CD4-positive, alpha-beta T cell treated with Interleukin-12 subunit alpha and Interleukin-12 subunit beta, for 1 hour (primary cell): ENCODE results near the gene UNC79.

Experiments used
- DNase-seq: peaks from one replicate; pipeline ENCODE4 v3.0.0-alpha.2; 2020

The UNC79 gene

DNA sequence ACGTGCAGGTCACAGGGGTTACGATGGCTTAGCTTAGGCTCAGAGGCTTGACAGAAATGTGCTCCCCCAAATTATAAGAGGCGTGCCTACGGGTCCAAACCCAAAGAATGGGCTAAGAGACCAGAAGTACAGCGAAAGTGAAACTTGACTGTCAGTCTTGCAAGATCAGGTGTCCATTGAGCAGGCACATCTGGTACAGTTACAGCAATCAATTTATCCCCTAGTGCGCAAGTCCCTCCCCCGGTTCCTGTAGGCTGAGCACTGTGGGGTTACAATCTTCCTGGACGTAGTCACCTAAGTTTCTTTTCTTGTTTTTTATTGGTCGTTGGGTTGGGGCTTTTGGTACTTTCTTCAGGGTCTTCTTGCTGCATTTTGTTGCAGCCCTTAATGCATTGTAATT lies 134.2 kb downstream of the UNC79 start:
- DNase-seq: no peak

DNA sequence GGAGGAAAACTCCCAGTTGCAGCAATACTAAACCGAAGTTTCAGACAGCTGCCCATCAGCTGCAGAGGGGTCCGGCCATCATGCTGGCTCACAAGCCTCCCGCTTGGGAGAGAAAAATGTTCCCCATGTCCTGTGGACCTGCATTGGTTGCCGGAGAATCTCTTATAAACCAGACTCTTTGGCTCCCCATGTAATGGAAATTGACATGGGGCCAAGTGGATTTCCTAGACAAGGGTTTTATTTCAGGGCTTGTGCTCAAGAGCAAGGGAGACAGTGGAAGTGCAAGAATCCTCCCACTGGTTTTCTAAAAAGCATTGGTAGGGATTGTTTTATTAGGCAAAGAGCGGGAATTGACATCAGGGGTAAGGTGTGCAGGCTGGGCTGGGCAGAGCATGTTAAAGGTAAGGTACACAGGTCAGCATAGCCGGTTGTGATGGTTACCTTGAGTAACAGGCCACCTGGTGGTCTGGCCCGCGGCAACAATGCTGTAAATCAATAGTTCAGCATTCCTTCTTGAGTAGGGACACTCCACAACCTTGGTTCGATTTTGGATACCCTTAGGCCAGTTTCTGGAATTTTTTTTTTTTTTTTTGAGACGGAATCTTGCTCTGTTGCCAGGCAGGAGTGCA lies 135.4 kb downstream of the UNC79 start:
- no peak for DNase-seq

DNA sequence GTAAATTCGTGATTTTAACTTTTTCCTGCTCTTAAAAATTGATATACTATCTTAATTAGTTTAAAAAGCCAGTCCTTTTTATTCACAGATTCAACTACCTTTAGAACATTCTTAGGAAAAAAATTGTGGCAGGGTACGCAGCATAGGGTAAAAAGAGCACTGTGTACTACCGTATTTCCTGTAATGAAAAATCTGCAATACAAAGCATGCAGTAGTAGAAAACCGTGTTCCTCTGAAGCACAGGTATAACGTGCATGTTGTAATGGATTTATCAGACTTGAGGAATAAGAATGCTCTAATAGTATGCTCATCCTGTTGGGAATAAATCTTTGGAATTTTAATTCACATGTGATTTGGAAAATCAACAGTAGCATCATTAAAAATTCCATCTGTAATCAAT lies 140.5 kb downstream of the UNC79 start:
- no peak for DNase-seq

DNA sequence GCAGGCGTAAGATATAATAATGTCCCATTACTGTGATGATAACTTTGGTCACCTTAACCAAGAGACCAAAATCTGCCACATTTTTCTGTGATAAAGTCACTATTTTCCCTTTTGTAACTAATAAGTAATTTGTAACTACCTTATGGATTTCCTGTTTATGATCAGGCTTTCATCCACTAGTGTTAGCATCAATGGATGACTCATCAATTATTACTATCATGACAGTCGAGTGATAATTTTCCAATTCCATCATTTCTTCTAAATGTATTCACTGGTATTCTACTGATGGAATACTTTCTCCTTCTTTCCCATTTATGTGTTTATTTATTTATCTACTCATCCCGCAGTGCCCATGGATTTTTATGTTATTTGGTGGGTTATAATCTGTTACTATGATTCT lies 148.4 kb downstream of the UNC79 start:
- no peak for DNase-seq

DNA sequence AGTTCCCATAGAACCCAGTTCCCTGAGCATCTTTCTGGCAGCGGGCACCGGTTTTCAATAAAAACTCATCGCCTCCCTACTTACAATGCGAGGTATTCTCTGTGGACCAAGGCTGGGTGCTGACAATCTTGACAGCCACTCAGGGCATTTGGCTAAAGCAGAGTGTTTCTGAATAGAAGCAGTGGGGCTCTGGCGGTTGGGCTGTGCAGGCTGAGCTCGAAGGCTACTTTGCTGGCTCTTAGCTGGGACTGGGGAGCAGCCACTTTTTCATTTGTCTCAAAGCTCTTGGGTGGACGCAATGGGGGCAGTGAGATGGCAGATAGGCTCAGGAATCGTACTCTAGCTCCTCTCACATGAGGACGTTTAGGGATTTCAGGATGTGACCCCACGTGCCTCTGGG lies 151.8 kb downstream of the UNC79 start:
- DNase-seq: no peak

DNA sequence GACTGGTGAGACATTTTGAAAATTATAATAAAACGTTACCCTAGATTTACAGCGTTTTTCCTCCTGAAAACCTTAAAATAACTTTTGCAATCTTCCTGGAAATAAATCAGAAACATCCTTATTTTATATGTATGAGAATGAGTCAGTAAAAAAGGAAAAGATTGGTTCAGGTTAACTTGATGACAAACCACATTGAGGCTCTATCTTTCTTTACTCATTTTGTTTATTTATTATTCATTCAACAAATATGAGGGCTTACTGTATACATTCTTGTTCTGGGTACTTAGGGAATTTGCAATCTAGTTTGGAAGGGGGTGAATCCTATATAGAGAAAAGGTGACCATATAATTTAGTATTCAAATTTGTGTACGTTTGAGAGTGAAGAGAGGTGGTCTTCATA lies 156.6 kb downstream of the UNC79 start:
- no peak for DNase-seq

DNA sequence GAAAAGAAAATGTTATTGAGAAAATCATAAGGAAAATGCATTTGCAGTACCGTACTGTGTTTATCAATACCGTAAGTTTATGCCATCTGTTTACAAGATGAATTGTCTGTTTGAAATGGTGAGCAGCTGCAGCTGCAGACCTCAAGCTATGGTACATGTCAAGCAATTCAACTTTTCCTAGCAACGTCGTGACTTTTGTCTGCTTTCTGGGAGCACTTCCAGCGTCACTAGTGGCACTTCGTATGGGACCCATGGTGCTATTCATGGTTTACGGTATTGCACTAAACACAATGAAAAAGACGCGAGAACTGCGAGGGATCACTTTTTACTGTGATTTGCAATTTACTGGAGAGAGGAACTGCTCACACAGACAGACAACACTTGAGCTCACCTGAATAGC lies 160.8 kb downstream of the UNC79 start:
- DNase-seq: no peak

DNA sequence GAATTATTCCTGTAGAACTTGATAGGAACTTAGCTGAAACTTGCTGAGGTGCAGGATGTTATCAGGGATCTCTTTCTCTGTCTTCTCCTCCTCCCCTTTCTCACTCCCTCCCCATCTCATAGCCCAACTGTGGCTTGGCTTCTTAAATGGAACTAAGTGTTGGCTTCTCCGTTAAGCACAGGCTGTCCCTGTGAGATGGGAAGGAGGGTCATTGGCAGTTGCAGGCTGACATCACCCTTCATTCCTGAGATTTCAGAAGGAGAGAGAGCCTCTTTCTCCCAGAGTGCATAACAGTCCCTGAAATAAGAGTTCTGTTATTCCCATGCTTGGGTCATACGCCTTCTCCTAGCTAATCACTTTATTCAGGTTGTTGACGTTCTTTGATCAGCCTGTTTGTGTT lies 162.0 kb downstream of the UNC79 start:
- no peak for DNase-seq

DNA sequence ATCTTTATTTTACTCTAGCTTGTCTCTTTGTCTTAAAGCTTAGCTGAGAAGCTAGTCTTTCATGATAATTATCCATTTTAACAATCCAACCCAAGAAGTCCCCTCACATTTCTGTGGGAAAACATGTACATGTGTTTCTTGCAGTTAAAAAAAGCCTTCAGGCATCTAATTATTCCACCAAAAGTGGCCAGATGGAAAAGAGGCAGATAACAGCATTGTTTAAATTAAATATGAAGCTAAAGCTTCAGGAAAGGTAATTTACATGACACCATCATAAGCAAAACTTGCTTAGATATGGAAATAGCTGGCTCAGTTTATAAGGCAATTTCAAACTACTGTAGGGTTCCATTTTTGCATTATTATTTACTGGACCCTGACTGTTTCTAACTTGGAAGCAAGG lies 175.4 kb downstream of the UNC79 start:
- DNase-seq: no peak

DNA sequence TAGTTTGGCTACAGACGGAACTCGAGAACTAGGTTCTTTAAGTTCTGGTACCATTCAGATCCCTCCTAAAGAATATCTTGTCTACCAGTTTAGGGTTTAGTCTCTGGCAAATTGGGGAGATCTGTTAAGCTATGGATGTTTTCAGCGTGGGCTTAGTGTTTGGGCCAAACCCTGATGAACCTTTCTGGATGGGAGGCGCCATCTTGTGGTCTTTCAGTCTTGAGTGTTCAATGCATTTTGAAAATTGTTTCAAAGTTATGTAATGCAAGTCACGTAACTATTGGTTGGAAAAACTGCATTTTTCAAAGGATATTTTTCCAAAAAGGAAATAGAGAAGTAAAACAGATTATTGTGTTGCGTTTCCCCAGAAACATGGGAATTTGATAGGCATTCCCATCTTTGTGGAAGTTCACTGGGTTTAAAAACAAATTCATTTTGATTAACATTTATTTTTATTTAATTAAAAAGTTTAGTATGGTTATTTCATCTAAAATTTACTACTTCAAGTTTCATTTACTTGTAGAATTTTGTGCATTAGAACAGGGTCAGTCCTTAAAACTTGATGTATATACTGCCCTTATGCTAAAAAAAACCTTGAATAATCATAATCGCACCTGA lies 188.5 kb downstream of the UNC79 start:
- no peak for DNase-seq

DNA sequence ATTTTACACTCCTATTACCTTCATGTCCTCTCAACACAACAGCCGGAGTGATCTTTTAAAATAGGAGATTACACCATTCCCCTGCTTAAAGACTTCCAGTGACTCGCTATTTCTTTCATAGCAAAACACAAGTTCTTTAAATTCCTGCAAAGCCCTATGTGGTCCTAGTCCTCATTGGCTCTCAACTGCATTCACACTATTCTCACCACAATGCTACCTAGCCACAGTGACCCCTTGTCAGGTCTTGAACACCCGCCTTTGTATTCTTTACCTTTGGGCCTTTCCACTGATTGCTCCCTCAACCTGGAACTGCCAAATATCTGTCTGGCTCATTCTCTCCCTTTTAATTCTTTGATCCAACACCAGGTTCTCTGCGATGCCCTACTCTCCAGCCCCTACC lies 197.3 kb downstream of the UNC79 start:
- DNase-seq: no peak

DNA sequence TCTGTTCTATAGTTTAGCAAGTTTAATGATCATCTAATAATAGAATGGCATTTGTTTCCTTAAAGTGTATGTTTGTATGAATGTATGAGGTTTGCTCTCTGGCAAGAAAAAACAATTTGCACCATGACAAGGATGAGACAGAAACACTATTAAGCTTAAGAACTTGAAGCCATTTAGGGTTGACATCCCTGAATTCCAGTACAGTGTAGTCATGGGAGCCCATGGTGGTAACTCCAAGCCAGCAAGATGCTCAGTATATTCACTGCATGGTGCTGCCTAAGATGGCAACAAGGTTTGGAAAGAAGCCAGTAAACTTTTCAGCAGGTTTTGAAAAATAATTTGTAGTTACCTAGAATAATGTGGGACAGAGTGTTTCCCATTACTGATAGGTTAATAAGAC lies 198.9 kb downstream of the UNC79 start:
- no peak for DNase-seq

DNA sequence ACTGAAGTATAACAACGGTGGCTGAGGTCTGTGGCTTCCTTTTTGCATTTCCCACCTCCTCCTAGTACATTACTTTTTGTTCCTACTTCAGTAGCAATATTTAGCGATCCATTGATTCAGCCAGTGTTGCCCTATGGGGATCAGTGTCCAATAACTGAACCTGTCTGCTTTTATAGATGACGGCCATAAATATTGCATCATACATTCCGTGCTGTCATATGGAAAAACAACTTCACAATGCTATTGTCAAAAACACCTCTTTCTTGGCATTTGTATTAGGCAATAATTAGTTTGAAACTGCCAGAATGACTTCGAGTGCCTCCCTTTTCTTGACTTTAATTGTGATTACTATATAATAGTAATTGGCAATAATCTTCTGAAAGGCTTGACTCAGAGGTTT lies 208.1 kb downstream of the UNC79 start:
- DNase-seq: no peak

DNA sequence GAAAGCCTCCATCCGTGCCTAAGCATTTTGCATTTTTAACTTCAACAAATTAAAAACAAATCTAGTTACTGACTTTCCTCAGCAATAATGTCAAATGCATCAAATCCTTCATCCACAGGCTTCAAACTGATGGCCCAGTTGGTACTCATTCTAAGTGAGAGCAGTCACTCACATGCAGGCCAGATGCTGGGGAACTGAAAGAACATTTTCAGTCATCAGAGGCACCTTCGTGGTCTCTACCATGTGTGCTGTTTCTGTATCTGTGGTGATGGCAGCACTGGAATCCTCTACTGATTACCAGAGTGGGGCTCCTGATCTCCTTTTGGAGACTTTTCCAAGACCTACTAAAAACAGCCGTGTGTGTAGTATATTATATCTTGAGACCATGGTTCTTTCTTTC lies 212.4 kb downstream of the UNC79 start:
- DNase-seq: no peak

DNA sequence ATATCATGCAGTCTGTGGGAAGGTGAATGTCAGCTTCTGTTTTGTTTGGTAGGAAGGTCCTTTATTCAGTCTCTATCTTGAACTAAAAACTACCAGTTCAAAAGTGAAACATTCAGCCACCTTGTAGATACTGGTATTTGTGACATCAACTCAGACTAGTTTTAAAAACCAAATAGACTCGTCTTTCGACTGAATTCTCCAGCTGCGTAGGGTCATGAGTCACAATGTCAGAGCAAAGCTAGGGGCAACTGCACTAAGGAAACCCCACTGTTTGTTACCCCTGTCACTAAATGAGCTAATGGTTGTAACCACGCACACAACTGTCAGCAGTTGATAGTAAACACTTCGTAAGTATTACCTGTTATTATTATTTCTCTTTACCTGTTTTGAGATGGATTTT lies 212.9 kb downstream of the UNC79 start:
- no peak for DNase-seq

DNA sequence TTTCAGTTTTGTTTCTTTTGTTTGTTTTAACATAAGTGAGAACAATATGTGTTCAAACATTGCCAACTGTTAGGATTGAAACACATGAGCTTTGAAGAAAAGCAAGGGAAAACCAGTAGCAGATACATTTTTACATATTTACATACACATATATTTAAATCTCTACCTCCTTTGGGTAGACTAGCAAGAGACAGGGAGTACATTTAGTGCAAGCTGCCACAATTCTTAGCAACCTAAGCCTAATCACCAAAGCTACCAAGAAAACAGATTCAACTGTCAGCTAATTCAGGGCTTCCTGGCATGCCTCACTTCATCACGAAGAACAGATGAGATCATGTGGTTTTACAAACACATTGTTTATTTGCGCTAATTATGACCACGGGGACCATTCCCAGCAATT lies 214.5 kb downstream of the UNC79 start:
- no peak for DNase-seq

DNA sequence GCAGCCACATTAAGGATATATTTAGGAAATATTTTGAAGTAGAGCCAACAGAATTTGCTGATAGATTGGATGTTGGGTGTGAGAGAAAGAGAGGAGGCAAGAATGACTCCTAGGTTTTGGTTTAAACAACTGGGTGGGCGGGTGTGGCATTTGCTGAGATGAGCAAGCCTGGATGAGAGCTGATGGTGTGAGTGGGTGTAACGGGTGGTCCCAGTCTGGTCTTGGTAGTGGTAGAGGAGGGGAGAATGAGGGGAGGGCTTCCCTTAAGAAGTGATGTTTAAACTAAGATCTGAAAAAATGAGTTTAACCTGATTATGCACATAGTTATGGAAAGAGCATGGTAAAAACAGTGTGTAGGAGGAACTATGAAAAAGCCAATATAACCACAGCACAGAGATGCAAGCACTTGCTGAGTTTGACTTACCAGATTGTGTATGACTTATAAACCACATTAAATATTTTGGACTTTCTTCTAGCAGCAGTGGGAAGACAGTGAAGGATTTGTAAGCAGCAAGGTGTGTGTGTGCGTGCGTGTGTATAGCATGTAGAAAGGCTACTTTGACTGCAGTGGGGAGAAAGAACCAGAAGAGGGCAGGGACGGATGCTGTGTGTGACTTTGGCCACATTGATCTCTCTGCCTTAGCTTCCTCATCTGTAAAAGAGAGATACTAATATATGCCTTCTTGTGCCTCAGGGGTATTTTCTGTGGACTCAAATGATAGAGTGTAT lies 217.9 kb downstream of the UNC79 start:
- no peak for DNase-seq

DNA sequence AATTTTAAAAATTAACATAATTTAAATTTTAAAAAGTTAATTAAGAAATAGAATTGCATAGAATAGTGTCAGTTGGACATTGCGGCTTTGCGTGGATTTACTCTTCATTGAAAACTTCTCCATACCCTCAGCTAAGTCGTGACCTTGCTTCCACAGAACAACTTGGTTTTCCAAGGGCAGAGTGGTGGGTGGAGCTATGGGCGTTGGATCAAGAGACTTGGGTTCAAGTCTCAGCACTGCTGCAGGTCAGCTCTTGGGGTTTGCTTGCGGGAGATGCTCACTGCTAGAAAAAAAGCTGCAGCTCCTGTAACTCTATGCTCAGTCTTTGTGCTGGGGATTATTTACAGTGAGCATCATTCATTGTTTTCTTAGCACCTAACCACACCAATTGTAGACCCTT lies 223.9 kb downstream of the UNC79 start:
- no peak for DNase-seq

DNA sequence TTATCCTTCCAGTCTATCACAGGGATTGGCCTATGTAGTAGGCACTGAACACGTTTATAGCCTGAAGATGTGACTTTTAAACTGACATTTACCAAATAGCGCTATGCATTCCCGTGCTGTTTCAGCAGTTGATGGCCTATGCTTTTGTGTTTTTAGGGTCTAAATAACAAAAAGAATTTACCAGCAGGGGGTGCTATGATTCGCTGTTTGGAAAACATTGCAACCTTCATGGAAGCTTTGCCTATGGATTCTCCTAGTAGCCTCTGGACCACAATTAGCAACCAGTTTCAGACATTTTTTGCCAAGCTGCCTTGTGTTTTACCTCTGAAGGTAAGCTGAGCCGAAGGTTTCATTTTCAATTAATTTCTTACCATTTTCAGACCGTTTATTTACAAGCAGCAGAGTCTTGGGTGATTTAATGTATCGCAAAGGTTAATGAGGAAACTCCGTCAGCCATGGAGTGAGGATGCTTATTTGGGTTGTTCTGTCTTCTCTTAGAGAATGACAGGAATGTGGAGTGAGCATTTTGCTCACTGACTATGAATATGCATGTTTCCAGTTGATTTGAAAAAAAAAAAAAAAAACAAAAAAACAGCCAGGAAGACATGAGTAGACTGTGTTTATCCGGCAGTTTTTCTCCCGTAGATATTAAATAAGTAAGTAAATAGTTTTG lies 224.5 kb downstream of the UNC79 start:
- DNase-seq: peak; percentile 14

DNA sequence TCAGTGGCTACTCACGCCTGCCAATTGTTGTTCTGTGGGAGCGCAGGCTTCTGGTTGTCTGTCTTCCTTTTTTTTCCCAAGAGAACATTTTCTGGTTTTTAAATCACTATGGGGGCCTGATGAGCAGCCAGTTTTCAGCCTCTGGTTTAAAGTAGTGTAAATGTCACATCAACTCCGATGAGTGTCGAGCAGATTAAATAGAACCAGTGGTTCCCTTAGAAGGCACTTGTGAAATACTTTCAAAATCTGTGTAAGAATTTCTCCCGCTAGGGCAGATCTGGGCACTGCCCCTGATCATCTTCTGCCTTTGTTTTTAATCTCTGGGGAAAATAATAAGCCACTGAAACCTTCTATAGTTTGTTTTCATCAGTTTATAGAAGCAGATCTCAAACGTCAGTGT lies 227.1 kb downstream of the UNC79 start:
- DNase-seq: no peak

DNA sequence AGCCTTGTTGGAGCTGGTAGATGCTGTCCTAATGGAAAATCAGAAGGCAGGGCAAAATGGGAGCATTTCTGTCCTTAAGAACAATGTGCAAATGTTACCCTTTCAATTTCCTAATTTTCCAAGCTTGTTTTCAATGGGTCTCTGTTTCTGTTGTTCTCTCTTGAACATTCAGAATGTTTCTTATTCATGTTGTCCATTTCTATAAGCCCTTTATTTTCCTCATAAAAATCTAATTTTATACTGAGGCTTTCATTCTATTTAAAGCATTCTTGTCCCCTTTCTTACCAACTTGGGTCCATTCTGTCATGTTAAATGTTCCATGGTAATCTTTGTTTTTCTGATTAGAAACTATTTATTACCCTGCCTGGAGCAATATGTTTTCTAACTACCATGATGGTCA lies 232.6 kb downstream of the UNC79 start:
- no peak for DNase-seq

DNA sequence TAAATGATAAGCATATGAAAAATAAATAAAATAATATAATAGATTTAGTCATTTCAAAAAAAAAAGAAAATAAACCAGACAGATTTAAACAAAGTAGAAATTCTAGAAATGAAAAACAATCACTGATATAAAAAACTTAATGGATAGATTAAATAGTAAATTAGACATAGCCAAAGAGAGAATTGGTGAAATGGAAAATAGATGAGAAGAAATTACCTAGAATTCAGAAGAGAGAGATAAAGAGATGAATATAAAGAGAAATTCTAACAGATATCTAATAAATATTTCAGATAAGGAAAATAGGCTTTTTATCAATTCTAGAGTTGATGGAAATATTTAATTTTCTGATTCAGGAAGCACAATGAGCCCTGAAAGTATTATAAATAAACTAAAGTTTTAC lies 234.4 kb downstream of the UNC79 start:
- no peak for DNase-seq

DNA sequence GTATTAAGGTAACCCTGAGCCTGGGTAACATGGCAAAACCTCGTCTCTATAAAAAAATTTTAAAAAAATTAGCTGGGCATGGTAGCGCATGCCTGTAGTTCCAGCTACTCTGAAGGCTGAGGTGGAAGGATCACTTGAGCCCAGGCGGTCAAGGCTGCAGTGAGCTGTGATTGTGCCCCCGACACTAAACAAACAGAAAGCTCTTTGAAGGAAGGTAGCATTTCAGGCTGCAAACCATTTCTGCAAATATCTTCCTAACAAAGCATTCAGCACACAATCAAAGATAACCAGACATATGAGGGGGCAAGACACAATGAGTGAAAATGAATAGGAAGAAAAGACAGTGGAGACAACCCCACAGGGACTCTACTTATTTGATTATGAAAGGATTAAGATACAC lies 238.9 kb downstream of the UNC79 start:
- DNase-seq: no peak

DNA sequence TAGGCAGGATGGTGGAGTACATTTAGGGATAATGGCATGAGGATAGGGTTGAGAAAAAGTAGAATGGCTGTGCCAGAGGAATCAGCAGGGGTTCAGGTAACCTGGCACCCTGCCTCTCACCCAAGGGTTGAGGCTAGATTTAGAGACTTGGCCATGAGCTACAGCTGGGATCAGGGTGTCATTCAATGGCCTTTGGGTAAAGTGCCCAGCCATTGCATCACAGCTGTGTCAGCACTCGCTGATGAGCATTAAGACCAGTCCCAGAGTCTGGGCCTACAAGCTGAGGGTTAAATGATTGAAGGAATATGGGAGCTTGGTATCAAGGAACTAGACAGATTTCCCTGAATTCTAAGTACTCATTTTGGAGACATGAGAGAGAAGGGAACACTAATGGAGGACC lies 243.6 kb downstream of the UNC79 start:
- DNase-seq: no peak
